OCI-LY3 (cell line): ENCODE measurements around the gene CKAP4.
A peak's percentile ranks its signal among the peaks of the same experiment; 100 is the strongest.

Source experiments
- H2AFZ ChIP-seq: fragments of 200-600, 300-600 bp; shearing (Covaris generic); 2 replicates; pipeline ENCODE4 v1.6.0; 2014; ENCODE audit warnings: antibody characterized with exemption, low read depth, low read length
- H3K27ac ChIP-seq: fragments of 200-600, 300-600 bp; sonication (generic); 2 replicates; pipeline ENCODE4 v1.5.1; 2014; ENCODE audit warnings: mild to moderate bottlenecking, low read length, moderate library complexity, mixed read lengths
- H3K27me3 ChIP-seq: fragments of 200-600, 300-600 bp; sonication (generic); 2 replicates; pipeline ENCODE4 v1.6.1; 2014; ENCODE audit warnings: low read depth, low read length, mixed read lengths
- H3K36me3 ChIP-seq: fragments of 200-600, 300-600 bp; sonication (generic); replicated peaks from 2 replicates; pipeline ENCODE3; 2014; ENCODE audit warnings: low read depth, low read length, mixed read lengths
- H3K4me1 ChIP-seq: fragments of 300-600, 200-600 bp; sonication (generic); 2 replicates; pipeline ENCODE4 v1.6.1; 2014; ENCODE audit warnings: low read length, mixed read lengths
- H3K4me2 ChIP-seq: fragments of 200-600, 300-600 bp; sonication (generic); 2 replicates; pipeline ENCODE4 v1.6.1; 2014; ENCODE audit warnings: low read length, mixed read lengths
- H3K4me3 ChIP-seq: fragments of 300-600, 200-600 bp; sonication (generic); 2 replicates; pipeline ENCODE4 v1.5.1; 2014; ENCODE audit warnings: antibody characterized with exemption, mild to moderate bottlenecking, low read length, moderate library complexity
- H3K79me2 ChIP-seq: fragments of 300-600, 200-600 bp; shearing (Covaris generic); 2 replicates; pipeline ENCODE4 v1.6.1; 2014; ENCODE audit warnings: mild to moderate bottlenecking, low read length, mixed read lengths
- H3K9ac ChIP-seq: fragments of 300-600, 200-600 bp; shearing (Covaris generic); 2 replicates; pipeline ENCODE4 v1.6.0; 2014; ENCODE audit warnings: mild to moderate bottlenecking, low read length, moderate library complexity
- H3K9me3 ChIP-seq: fragments of 200-600, 300-600 bp; shearing (Covaris generic); 2 replicates; pipeline ENCODE4 v1.6.1; 2014; ENCODE audit warnings: low read length, mixed read lengths; ENCODE audit not compliant: insufficient read depth
- H4K20me1 ChIP-seq: fragments of 200-600, 300-600 bp; sonication (generic); 2 replicates; pipeline ENCODE4 v1.6.1; 2016; ENCODE audit warnings: low read length, mixed read lengths; ENCODE audit not compliant: insufficient read depth
- CTCF ChIP-seq: fragments of 200-600, 300-600 bp; sonication (generic); IDR thresholded peaks from 2 replicates; pipeline ENCODE4 v1.5.1; 2014; ENCODE audit warnings: antibody characterized with exemption, low read length, low read depth
- EZH2phosphoT487 ChIP-seq: fragments of 200-600 bp; shearing (Covaris generic); IDR thresholded peaks from 2 replicates; pipeline ENCODE4 v1.6.1; 2018; ENCODE audit warnings: antibody characterized with exemption, mixed run types, low read depth

CKAP4 gene

GRCh38 chr12:106247674-106248311, at the start of gene CKAP4:
CKAP4 (minus strand) TSS chr12:106248020; CDS start chr12:106247851, 169 bp downstream.
- H2AFZ ChIP-seq: no peak within 1 kb of the TSS
- peak within 1 kb of the TSS; percentile 74 for H3K4me3 ChIP-seq
- peaks cover 25% of the 10 kb centered on the region for H3K27me3 ChIP-seq
- peak within 1 kb of the TSS; percentile 49; the same call in 1 of the 2 replicates for H3K9ac ChIP-seq
- peak within 1 kb of the TSS; percentile 60 for H3K4me2 ChIP-seq
- H3K9me3 ChIP-seq: no peaks in the 10 kb centered on the region
- H3K36me3 ChIP-seq: no peaks in the 10 kb centered on the region
- TF ChIP-seq EZH2phosphoT487: no peak
- no peak for TF ChIP-seq CTCF
- no peaks in the 10 kb centered on the region for H3K4me1 ChIP-seq
- H3K27ac ChIP-seq: no peak within 1 kb of the TSS
- no peaks in the 10 kb centered on the region for H3K79me2 ChIP-seq
- no peaks in the 10 kb centered on the region for H4K20me1 ChIP-seq

GRCh38 chr12:106297075-106297474, 49.3 kb upstream of the CKAP4 start:
- Histone ChIP-seq H4K20me1 (no peaks in the 10 kb centered on the region), H3K9ac (no peak overlapping the region), H3K4me1 (peaks cover 6% of the 10 kb centered on the region), H3K4me3 (no peak overlapping the region), H3K27ac (no peak overlapping the region), H3K36me3 (no peaks in the 10 kb centered on the region), H3K4me2 (no peak overlapping the region), H2AFZ (no peak overlapping the region), H3K9me3 (no peaks in the 10 kb centered on the region), H3K79me2 (no peaks in the 10 kb centered on the region), H3K27me3 (peaks cover 17% of the 10 kb centered on the region)
- no peak for TF ChIP-seq EZH2phosphoT487
- TF ChIP-seq CTCF: no peak

- Histone ChIP-seq H3K4me2 (no peak overlapping the region), H3K79me2 (no peaks in the 10 kb centered on the region), H3K4me1 (peaks cover 3% of the 10 kb centered on the region), H2AFZ (no peak overlapping the region), H3K27ac (no peak overlapping the region), H3K4me3 (no peak overlapping the region), H4K20me1 (no peaks in the 10 kb centered on the region), H3K27me3 (peaks cover 20% of the 10 kb centered on the region), H3K9ac (no peak overlapping the region), H3K9me3 (no peaks in the 10 kb centered on the region), H3K36me3 (no peaks in the 10 kb centered on the region)
- TF ChIP-seq EZH2phosphoT487 (no peak), CTCF (no peak)
These were observed 48.5 kb upstream of the CKAP4 start for GRCh38 chr12:106296179-106296877.

GRCh38 chr12:106292339-106292738, 44.5 kb upstream of the CKAP4 start:
- TF ChIP-seq CTCF: no peak
- TF ChIP-seq EZH2phosphoT487: no peak
- Histone ChIP-seq H4K20me1 (no peaks in the 10 kb centered on the region), H3K36me3 (no peaks in the 10 kb centered on the region), H3K27me3 (peaks cover 32% of the 10 kb centered on the region), H3K4me1 (no peaks in the 10 kb centered on the region), H3K79me2 (no peaks in the 10 kb centered on the region), H3K9ac (no peak overlapping the region), H3K27ac (no peak overlapping the region), H2AFZ (no peak overlapping the region), H3K4me2 (no peak overlapping the region), H3K9me3 (no peaks in the 10 kb centered on the region), H3K4me3 (no peak overlapping the region)
